Upper lobe of left lung (tissue), 4 donors: ENCODE measurements around the gene GCLM.

Experiments
- CTCF ChIP-seq, 6 experiments: fragments of 450-650 bp in 4 of 6; fragments of 200-600 bp in 2 of 6; sonication (generic) in 2 of 6; IDR thresholded peaks; one replicate each; pipeline ENCODE4 v1.5.1; 2016 to 2019; ENCODE audit warnings: antibody characterized with exemption in 6 of 6
- EP300 ChIP-seq, 4 donors: sonication (generic); formaldehyde crosslinking; IDR thresholded peaks; one replicate each; pipeline ENCODE4 v1.5.1; 2017; ENCODE audit warnings: antibody characterized with exemption in 4 of 4, control low read depth in 2 of 4
- POLR2A ChIP-seq, 4 donors: fragments of 450-650 bp; IDR thresholded peaks; one replicate each; pipeline ENCODE4 v1.5.1; 2016 to 2017; ENCODE audit warnings: antibody characterized with exemption in 4 of 4, mild to moderate bottlenecking in 2 of 4

- TF ChIP-seq CTCF (IDR thresholded peaks at IDR 0.05) (no peak), POLR2A (IDR thresholded peaks at IDR 0.05) (no peak), EP300 (IDR thresholded peaks at IDR 0.05) (no peak)
Measured at GRCh38 chr1:93904228-93904627, 5.0 kb downstream of the GCLM start.
